Kidney epithelial cell (primary cell): ENCODE data around the gene DUOX2. TPM values are rescaled to one million over a fixed set of nuclear protein-coding genes. Genes with fewer than 3 reads are reported as not detected.

Source experiments
- DNase-seq: peaks from one replicate; pipeline ENCODE4 v3.0.0-alpha.2; 2010; ENCODE audit warnings: low read depth
- H3K27me3 ChIP-seq: 2 replicates; pipeline ENCODE4 v1.6.0; 2011; ENCODE audit warnings: low read length; ENCODE audit not compliant: control insufficient read depth, insufficient read depth
- H3K36me3 ChIP-seq: 2 replicates; pipeline ENCODE4 v1.5.1; 2011; ENCODE audit warnings: low read length; ENCODE audit not compliant: control insufficient read depth, insufficient read depth
- H3K4me3 ChIP-seq: 2 replicates; pipeline ENCODE4 v1.5.1; 2011; ENCODE audit warnings: low read depth, mild to moderate bottlenecking, control low read depth, low read length
- total RNA-seq: library from RNA; depleted of rRNA; stranded (reverse); fragments of >200 nt; gene quantifications from 2 replicates; pipeline ENCODE4 v1.2.3, GENCODE V29; 2015
- TF ChIP-seq, protein P1 (sequence below): IDR thresholded peaks from 2 replicates; pipeline ENCODE4 v1.5.1; 2011; ENCODE audit warnings: mild to moderate bottlenecking, moderate library complexity, low read length, control low read depth, inconsistent platforms; ENCODE audit not compliant: insufficient read depth, poor library complexity, severe bottlenecking

The DUOX2 gene
- total RNA-seq, 1 donor from 2014 or later = 0.08 TPM

DNA sequence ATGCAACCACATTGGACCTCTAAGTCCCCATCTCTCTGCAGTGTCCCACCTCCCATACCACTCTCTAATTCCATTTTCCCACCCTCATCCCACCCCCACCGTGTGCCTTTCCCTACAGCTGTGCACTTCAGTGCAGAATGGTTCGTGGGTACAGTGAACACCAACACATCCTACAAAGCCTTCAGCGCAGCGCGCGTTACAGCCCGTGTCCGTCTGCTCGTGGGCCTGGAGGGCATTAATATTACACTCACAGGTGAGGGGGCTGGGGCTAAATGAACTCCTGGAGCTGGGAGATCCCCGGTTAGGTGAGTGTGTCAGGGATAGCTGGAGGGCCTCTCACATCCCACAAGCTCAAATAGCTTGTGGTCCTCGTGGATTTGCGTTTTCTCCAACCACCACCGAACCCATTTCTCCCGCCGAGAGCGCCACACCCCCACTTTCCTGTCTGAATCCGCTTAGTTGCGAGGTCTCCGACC, 2.1 kb upstream of the DUOX2 start:
- DNase-seq = no peak
- no peak overlapping the region for H3K4me3 ChIP-seq
- TF ChIP-seq, protein P1, sequence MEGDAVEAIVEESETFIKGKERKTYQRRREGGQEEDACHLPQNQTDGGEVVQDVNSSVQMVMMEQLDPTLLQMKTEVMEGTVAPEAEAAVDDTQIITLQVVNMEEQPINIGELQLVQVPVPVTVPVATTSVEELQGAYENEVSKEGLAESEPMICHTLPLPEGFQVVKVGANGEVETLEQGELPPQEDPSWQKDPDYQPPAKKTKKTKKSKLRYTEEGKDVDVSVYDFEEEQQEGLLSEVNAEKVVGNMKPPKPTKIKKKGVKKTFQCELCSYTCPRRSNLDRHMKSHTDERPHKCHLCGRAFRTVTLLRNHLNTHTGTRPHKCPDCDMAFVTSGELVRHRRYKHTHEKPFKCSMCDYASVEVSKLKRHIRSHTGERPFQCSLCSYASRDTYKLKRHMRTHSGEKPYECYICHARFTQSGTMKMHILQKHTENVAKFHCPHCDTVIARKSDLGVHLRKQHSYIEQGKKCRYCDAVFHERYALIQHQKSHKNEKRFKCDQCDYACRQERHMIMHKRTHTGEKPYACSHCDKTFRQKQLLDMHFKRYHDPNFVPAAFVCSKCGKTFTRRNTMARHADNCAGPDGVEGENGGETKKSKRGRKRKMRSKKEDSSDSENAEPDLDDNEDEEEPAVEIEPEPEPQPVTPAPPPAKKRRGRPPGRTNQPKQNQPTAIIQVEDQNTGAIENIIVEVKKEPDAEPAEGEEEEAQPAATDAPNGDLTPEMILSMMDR = no peak
- peaks cover 67% of the 10 kb centered on the region for H3K27me3 ChIP-seq
- no peaks in the 10 kb centered on the region for H3K36me3 ChIP-seq

DNA sequence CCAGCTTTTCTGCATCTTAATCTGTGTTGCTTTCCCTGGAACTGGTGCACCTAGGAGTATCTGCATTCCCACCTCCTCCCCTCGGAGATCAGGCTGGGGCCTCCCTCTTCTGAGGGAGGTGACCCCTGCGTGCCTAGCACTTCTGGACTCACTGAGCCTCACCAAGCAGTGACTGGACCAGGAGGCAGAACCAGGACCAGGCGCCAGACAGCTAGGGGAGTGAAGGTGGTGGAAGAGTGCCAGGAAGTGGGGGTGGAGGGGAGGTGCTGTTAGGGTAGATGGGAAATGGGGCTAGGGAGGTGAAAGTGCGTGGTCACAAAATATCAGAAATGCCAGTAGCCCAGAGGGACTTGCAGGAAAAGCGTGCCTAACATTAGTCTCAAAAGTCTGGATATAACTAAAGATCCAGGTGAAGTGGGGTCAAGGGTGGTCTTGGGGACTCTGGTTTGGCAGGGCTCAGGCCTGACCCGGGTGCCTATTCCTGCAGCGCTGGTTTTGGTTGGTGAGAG, 1.4 kb upstream of the DUOX2 start:
- Histone ChIP-seq H3K27me3 (peaks cover 71% of the 10 kb centered on the region), H3K4me3 (no peak overlapping the region), H3K36me3 (no peaks in the 10 kb centered on the region)
- DNase-seq = no peak
- TF ChIP-seq, protein P1 = no peak

DNA sequence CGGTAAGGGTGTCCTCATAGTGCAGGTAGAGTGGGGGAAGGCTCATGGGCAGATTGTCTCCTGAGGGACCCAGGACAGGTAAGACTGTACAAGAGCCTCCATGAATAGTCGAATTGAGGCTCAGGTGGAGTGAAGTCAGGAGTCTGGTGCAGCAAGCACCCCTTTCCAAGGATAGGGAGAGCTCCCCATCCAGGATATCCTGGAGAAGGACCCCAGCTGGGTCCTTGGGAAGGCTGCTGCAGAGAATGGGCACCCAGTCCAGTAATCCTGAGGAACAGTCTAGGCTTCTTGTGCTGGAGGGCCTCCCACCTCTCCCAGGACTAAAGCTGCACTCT, 746 bp upstream of the DUOX2 start:
- Histone ChIP-seq H3K36me3 (no peaks in the 10 kb centered on the region), H3K4me3 (no peak overlapping the region), H3K27me3 (peaks cover 78% of the 10 kb centered on the region)
- TF ChIP-seq, protein P1 = no peak
- no peak for DNase-seq

DNA sequence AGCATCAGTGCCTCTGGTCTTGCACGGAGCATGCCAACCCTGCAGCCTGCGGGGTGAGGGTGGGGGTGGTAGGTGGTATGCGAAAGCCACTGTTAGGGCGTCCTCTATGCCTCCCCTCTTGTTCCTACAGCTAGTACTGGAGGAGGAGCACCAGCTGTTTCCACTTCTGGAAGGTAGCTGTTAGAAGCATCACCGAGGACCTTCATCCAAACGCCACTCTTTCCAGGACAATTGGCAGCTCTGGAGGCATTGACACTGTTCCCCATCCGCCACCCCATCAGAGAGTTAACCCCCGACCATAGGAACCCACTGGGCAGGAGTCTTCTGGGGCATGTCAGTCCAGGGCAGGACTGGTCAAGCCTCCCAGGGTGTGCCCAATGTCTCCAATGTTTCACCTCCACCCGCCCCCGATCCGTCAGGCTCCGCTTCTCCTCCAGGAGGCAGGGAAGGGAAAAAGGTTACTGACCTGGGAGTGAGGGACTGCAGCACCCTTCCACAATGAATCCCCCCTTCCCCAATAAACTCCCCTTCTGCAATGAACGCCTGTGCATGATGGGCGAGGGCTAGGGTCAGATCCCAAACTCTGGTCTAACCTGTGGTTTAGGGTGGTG, 487 bp downstream of the DUOX2 start:
- DNase-seq = no peak
- Histone ChIP-seq H3K36me3 (no peaks in the 10 kb centered on the region), H3K27me3 (peaks cover 85% of the 10 kb centered on the region), H3K4me3 (no peak overlapping the region)
- TF ChIP-seq, protein P1 = no peak

DNA sequence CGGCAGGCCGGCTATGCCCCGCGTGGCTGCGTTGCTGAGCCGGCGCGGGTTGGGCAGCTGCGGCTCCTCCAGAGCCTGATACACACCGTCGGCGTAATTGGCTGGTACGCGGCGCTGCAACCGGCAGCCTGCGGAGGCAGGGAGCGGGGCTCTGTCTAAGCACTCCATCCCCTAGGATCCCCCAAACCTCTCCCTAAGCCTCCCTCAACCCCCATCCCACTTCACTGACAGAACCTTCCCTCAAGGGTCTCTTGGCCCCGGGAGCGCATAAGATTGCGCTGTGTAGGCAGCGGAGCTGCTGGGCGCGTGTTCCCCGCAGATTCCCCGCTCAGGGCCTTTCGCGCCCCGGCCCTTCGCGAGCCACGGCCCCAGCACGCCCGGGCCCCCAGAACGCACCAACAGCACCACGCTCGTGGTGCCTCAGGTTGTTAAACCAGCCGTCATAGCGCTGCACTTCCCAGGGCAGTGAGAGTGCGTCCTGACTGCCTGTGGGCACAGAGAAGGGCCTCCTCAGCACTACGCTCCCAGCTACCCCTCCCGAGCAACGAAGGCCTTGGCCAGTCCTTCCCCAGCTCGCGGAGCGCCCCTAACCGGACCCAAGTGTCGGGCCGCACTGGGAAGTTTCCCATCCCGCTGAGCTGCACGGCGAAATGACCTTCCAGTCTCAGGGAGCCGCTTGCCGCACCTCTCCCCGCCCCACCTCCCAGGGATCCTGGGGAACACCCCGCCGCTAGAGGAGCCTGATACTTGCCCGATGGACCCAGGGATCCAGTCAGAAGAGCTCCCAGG, 1.2 kb downstream of the DUOX2 start:
- no peak overlapping the region for H3K4me3 ChIP-seq
- DNase-seq = no peak
- TF ChIP-seq, protein P1 = no peak
- peaks cover 88% of the 10 kb centered on the region for H3K27me3 ChIP-seq
- H3K36me3 ChIP-seq = no peaks in the 10 kb centered on the region
